GM21423 (cell line): ENCODE results near the gene ARHGAP26.

Experiments used
- ATAC-seq: cut with Tn5 transposase; IDR thresholded peaks from one replicate; pipeline ENCODE4 v1.9.1; 2021; ENCODE audit warnings: mild to moderate bottlenecking, moderate library complexity; ENCODE audit not compliant: unreplicated experiment

ARHGAP26 gene

GRCh38 chr5:143004361-143005145 lies 234.4 kb downstream of the ARHGAP26 start:
- peak; percentile 36 for ATAC-seq

DNA sequence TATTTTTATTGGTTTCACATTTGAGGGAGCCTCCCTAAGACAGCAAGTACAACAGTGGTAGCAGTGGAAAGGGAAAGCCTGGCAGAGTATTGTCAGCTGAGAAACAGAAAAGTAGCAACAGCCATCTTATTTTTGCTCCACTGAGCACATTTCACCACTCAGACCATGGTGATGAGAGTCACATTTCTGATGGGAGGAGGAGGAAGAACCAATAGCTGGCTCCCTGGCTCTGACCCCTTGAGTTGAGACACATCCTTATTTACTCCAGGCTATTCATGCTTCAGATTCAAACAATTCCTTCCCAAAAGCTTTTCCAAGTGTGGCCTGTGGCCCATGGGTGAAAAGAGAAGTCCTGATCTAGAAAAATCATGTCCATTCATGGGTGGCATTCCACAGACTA lies 236.3 kb downstream of the ARHGAP26 start:
- ATAC-seq = no peak

DNA sequence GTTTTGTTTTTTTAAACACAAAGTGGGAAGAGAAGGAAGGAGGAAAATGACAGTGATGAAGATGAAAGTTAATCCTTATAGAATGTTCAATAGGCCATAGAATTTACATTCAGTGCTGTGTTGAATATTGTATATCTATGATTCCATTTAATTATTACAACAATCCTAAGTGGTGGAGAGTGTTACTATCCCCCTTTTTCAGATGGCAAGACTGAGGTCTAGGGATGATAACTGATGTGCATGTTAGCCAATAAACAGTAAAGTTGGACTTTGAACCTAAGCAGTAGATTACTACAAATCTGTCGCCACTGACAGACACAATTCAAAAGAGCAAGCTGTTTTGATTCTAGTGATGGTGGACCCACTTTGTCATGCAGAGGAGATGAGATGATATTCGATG lies 237.9 kb downstream of the ARHGAP26 start:
- ATAC-seq = no peak

GRCh38 chr5:143008809-143009521 lies 238.8 kb downstream of the ARHGAP26 start:
- peak; percentile 87 for ATAC-seq

- no peak for ATAC-seq
Observed at GRCh38 chr5:143010351-143010750, 240.2 kb downstream of the ARHGAP26 start.

DNA sequence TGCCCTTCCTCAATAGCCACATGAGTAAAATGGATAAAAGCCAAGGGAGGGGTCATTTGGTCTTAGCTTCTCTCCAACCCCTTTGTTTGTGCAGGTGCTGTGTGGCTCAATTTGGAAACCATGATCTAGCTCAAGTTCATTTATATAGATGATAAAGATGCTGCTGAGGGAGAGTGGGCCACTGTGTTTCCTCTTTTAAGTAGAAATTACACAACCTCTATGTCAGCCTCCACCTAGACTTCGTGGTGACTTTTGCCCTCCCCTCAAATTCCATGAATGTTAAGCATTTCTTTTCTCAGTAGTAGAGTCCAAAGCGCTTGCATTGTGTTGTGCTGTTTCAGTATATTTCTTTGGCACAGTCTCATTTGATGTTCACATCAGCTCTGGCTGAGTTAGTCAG lies 241.4 kb downstream of the ARHGAP26 start:
- no peak for ATAC-seq

- no peak for ATAC-seq
Observed at GRCh38 chr5:143013176-143013891, 243.2 kb downstream of the ARHGAP26 start.

DNA sequence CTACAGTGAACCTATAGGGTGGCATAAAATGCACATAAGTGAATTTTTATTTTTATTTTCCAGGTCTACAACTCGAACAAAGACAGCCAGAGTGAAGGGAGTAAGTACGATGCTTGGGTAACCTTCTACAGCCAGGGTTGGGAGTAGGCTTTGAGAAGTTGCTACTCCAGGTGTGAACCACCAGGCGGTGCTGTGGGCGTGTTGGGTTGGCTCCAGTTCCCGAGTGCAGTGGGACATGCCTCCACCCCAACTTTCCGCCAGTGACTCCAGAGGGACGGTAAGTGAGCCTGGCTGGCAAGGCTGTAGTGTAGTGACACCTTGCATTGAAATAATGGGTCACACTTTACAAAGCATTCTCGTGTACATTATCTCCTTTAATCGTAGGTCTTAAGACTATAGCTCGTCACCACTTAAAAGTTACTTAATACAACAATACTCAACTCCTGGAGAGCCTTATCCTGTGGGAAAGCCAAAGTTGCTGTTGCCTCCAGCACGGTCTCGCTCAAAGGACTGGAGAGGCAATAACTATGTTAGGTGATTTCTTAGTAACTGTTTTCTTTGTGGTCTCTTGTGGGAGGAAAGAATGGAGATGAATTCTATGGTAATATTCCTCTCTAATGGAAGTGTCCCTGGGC lies 244.0 kb downstream of the ARHGAP26 start:
- no peak for ATAC-seq

DNA sequence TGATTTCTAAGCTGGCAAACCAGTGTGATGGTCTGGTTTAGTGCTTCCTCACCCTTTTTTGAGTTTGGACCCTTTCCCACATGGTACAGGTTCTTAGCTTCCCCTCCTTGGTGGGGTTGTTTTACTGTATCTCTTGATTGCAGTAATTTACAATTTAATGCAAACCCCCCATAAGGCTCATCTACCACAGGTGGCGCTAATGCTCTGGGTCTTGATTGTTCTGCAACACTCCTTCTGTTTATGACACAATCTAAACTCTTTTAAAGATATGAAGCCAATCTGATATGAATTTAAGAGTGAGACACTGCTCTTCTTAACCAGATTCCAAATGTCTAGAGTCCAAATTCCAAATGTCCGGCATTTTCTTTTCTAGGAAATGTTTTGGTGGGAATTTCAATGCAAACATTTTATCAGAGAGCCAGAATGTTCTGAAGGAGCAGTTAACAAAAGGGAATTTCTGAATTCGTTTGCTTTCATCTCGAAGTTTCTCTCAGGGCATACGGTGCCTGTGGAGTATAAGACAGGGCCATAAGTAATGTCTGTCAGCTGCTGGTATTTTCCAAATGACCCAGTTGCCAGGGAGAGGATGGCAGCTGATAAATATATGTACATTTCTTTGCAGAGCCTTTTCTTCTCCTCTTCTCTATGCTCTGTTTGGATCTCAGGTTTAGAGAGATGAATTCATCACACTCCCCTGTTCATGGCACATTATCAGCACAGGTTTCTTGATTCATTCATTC lies 246.8 kb downstream of the ARHGAP26 start:
- no peak for ATAC-seq

DNA sequence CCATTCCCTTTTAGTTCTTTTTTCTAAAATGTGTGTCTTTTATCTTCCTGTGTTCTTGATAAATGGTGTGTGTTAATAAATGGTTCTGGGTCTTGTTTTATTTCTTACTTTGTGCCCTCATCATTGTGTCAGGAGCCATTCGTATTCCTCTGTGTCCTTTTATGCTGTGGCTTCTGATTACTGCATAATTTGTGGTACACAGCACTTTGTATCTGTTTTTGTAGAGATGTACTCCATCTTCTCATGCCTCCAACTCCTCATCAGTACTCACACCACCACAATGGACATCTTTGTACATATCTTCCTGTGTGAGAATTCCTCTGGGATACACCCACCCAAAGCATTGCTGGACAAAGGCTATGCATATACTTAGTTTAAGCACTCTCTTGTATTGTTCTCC lies 247.4 kb downstream of the ARHGAP26 start:
- ATAC-seq = no peak

DNA sequence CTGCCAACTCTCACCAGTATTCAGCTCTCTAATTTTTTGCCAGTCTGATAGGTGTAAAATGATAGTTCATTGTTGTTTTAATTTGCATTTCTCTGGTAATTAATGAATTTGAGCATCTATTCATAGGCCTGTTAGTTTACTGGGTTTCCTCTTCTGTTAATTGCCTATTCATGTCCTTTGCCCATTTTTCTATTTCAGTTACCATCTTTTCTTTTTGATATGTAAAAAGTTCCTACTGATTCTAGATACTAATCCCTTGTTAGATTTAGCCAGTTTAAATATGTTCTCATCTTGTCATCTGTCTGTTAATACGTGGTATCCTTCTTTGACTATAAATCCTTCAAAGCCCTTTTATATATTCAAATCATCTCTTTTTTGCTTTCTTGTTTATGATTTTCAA lies 247.8 kb downstream of the ARHGAP26 start:
- ATAC-seq = no peak

DNA sequence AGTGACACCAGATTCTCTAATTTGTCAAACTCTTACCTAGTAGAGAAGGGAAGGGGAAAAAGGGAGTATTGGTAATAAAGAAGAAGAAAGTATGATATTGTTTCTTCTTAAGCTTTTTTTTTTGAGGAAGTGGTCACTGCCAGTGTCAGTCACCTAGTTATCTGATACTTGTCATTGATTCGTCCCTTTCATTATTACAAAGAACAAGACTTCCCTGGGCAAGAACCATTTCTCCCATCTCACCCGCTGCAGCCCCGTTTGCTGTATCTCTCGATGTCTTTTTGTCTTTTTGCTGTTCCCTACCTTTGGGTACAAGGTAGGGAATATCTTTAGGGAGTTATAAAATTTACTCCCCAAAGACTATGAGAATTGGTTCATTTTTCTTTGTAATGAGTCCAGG lies 249.0 kb downstream of the ARHGAP26 start:
- ATAC-seq = no peak

GRCh38 chr5:143019614-143020515 lies 249.7 kb downstream of the ARHGAP26 start:
- peak; percentile 77 for ATAC-seq

GRCh38 chr5:143021595-143021994 lies 251.4 kb downstream of the ARHGAP26 start:
- ATAC-seq = no peak

- ATAC-seq = peak; percentile 51
Observed at GRCh38 chr5:143023411-143024096, 253.4 kb downstream of the ARHGAP26 start.

DNA sequence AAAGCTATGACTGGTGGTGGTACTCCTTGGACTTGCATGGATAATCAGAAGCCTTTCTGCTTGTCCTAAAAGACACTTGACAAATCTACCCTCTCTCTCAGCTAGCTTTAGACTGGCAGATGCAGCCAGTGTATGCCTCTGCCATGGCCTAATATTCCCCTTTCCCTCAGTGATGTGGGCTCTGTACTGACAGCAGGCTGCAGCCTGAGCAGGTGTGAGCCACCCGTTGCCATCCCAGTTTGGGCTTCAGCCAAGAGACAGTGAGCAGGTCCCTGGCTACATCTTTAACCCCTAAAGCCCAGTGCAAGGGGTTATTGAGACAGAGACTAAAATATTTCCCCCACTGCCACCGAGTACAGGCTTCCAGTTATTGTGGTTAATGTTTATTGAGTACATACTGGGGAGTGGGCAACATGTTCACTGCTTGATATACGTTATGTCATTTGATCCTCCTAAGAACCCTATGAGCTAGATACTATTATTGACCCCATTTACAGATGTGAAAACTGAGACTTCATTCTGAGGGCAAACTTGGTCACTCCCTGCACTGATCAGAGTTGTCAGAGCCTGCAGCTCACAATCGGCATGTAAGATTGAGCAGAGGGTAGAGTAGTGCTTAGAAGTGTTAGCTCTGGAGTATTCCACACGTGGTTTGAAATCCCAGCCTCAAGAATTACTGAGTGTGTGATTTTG lies 254.2 kb downstream of the ARHGAP26 start:
- ATAC-seq = no peak

GRCh38 chr5:143025376-143025775 lies 255.2 kb downstream of the ARHGAP26 start:
- no peak for ATAC-seq

GRCh38 chr5:143025971-143026370 lies 255.8 kb downstream of the ARHGAP26 start:
- no peak for ATAC-seq
